Transverse colon (tissue), 4 donors: ENCODE data around the gene CACNA1B.

ENCODE experiments used
- POLR2A ChIP-seq: fragments of 450-650 bp; IDR thresholded peaks from one replicate; pipeline ENCODE4 v1.6.1; 2016; ENCODE audit warnings: antibody characterized with exemption, mild to moderate bottlenecking, moderate library complexity
- POLR2AphosphoS5 ChIP-seq, 3 donors: sonication (generic); formaldehyde crosslinking; IDR thresholded peaks; one replicate each; pipeline ENCODE4 v1.6.1; 2016; ENCODE audit warnings: antibody characterized with exemption in 3 of 3
- TF ChIP-seq, protein P1 (sequence below), 5 experiments: fragments of 200-600 bp in 3 of 5; fragments of 450-650 bp in 2 of 5; sonication (generic) in 3 of 5; IDR thresholded peaks; 1 replicate in 2 of 5; 2 replicates in 3 of 5; pipeline ENCODE4 v1.5.1; 2016 to 2017; ENCODE audit warnings: antibody characterized with exemption in 5 of 5, inconsistent platforms in 3 of 5, mild to moderate bottlenecking in 2 of 5, moderate library complexity in 1 of 5

DNA sequence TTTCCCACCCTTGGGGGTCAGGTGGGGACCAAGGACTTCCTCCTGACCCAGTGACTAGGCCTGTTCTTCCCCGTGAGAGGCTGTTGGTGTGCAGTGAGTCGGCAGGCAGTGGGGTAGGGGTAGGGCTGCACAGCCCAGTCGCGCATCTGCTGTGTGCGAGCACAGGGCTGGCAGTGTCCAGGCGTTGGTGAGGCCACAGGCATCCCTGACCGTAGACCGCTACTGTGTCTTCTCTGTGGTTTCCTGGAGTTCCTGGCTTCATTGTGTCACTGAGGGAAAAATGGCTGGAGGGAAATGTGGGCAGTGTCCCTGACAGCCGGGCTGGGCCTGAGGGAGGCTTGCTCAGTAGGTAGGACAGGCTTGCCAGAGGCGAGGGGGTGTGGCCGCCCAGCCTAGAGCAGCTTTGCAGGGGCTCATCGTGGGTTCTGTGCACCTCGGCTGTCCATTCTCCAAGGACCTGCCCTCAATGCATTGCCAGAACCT lies 95.4 kb downstream of the CACNA1B start:
- TF ChIP-seq, protein P1, sequence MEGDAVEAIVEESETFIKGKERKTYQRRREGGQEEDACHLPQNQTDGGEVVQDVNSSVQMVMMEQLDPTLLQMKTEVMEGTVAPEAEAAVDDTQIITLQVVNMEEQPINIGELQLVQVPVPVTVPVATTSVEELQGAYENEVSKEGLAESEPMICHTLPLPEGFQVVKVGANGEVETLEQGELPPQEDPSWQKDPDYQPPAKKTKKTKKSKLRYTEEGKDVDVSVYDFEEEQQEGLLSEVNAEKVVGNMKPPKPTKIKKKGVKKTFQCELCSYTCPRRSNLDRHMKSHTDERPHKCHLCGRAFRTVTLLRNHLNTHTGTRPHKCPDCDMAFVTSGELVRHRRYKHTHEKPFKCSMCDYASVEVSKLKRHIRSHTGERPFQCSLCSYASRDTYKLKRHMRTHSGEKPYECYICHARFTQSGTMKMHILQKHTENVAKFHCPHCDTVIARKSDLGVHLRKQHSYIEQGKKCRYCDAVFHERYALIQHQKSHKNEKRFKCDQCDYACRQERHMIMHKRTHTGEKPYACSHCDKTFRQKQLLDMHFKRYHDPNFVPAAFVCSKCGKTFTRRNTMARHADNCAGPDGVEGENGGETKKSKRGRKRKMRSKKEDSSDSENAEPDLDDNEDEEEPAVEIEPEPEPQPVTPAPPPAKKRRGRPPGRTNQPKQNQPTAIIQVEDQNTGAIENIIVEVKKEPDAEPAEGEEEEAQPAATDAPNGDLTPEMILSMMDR (IDR thresholded peaks at IDR 0.05), result no peak
- TF ChIP-seq POLR2AphosphoS5 (IDR thresholded peaks at IDR 0.05) (no peak), POLR2A (no peak)
